Measurements from ENCODE around the gene ERN1. TPM values are rescaled to one million over a fixed set of nuclear protein-coding genes. Genes with fewer than 3 reads are reported as not detected.
A peak's percentile ranks its signal among the peaks of the same experiment; 100 is the strongest.

ERN1 gene
- total and polyA plus RNA-seq, 2 of the 13 experiments (the other 11 are each of a cell fraction or from before 2014, with no cell fraction given): 6.0 to 12.7 TPM

GRCh38 chr17:64025732-64026294 lies 104.1 kb downstream of the ERN1 start (continued):
- TF ChIP-seq, protein P1, sequence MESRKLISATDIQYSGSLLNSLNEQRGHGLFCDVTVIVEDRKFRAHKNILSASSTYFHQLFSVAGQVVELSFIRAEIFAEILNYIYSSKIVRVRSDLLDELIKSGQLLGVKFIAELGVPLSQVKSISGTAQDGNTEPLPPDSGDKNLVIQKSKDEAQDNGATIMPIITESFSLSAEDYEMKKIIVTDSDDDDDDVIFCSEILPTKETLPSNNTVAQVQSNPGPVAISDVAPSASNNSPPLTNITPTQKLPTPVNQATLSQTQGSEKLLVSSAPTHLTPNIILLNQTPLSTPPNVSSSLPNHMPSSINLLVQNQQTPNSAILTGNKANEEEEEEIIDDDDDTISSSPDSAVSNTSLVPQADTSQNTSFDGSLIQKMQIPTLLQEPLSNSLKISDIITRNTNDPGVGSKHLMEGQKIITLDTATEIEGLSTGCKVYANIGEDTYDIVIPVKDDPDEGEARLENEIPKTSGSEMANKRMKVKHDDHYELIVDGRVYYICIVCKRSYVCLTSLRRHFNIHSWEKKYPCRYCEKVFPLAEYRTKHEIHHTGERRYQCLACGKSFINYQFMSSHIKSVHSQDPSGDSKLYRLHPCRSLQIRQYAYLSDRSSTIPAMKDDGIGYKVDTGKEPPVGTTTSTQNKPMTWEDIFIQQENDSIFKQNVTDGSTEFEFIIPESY (CRISPR knock-in tag; IDR thresholded peaks at IDR 0.05): peak; percentile 79
- TF ChIP-seq ZNF430 (CRISPR knock-in tag; IDR thresholded peaks at IDR 0.05): 0 out of 2 replicates have a peak, but pooled peaks have one; percentile 38
- TF ChIP-seq ZBTB1 (CRISPR knock-in tag; IDR thresholded peaks at IDR 0.05; ENCODE audit: borderline replicate concordance): no peak
- peak; percentile 89 for TF ChIP-seq ZNF777 (CRISPR knock-in tag; IDR thresholded peaks at IDR 0.05)
- TF ChIP-seq, protein P2, sequence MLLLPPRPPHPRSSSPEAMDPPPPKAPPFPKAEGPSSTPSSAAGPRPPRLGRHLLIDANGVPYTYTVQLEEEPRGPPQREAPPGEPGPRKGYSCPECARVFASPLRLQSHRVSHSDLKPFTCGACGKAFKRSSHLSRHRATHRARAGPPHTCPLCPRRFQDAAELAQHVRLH (CRISPR knock-in tag; IDR thresholded peaks at IDR 0.05; ENCODE audit: borderline replicate concordance, low read depth): peak; percentile 89; the same call in 1 of the 2 replicates
- no peak for TF ChIP-seq ZNF318 (CRISPR knock-in tag; IDR thresholded peaks at IDR 0.05)
- peak; percentile 86 for TF ChIP-seq ZNF598 (CRISPR knock-in tag; IDR thresholded peaks at IDR 0.05; ENCODE audit: borderline replicate concordance)
- no peak for TF ChIP-seq KLF13 (CRISPR knock-in tag; IDR thresholded peaks at IDR 0.05)
- no peak for TF ChIP-seq SP2 (CRISPR knock-in tag; IDR thresholded peaks at IDR 0.05)
- TF ChIP-seq, protein P3, sequence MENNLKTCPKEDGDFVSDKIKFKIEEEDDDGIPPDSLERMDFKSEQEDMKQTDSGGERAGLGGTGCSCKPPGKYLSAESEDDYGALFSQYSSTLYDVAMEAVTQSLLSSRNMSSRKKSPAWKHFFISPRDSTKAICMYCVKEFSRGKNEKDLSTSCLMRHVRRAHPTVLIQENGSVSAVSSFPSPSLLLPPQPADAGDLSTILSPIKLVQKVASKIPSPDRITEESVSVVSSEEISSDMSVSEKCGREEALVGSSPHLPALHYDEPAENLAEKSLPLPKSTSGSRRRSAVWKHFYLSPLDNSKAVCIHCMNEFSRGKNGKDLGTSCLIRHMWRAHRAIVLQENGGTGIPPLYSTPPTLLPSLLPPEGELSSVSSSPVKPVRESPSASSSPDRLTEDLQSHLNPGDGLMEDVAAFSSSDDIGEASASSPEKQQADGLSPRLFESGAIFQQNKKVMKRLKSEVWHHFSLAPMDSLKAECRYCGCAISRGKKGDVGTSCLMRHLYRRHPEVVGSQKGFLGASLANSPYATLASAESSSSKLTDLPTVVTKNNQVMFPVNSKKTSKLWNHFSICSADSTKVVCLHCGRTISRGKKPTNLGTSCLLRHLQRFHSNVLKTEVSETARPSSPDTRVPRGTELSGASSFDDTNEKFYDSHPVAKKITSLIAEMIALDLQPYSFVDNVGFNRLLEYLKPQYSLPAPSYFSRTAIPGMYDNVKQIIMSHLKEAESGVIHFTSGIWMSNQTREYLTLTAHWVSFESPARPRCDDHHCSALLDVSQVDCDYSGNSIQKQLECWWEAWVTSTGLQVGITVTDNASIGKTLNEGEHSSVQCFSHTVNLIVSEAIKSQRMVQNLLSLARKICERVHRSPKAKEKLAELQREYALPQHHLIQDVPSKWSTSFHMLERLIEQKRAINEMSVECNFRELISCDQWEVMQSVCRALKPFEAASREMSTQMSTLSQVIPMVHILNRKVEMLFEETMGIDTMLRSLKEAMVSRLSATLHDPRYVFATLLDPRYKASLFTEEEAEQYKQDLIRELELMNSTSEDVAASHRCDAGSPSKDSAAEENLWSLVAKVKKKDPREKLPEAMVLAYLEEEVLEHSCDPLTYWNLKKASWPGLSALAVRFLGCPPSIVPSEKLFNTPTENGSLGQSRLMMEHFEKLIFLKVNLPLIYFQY (CRISPR knock-in tag; IDR thresholded peaks at IDR 0.05; ENCODE audit: borderline replicate concordance): peak; percentile 29; the same call in 1 of the 2 replicates
- 0 out of 2 replicates have a peak, but pooled peaks have one; percentile 25 for TF ChIP-seq ZNF232 (CRISPR knock-in tag; IDR thresholded peaks at IDR 0.05; ENCODE audit: borderline replicate concordance)
- TF ChIP-seq PPARG (CRISPR knock-in tag; conservative IDR thresholded peaks at IDR 0.05): 0 out of 2 replicates have a peak, but pooled peaks have one; percentile 54
- no peak for TF ChIP-seq HNRNPUL1 (IDR thresholded peaks at IDR 0.05; ENCODE audit: low read depth, low read length)
- peak; percentile 11; the same call in 1 of the 2 replicates for TF ChIP-seq SRF (IDR thresholded peaks at IDR 0.05; ENCODE audit: low read depth, low read length)
- peak; percentile 56 for TF ChIP-seq ZEB1 (IDR thresholded peaks at IDR 0.05; ENCODE audit: insufficient replicate concordance, low read depth)

Data from HepG2 (cell line).